HEK293 (cell line): ENCODE measurements around the gene PIAS2.
A peak's percentile ranks its signal among the peaks of the same experiment; 100 is the strongest.

Experiments
- CTCF ChIA-PET: fragments of 350-600 bp; formaldehyde crosslinking; extraction: SDS; loops from one replicate; lab custom pipeline; 2021; ENCODE audit warnings: antibody characterized with exemption; lab: Yijun Ruan, JAX
- POLR2A ChIA-PET: fragments of 300-600 bp; formaldehyde crosslinking; extraction: SDS; loops from one replicate; lab custom pipeline; 2020; ENCODE audit warnings: antibody characterized with exemption, inconsistent platforms; lab: Yijun Ruan, JAX
- H3K27ac ChIP-seq: fragments of 200-500 bp; sonication (Bioruptor generic); 2 replicates; pipeline ENCODE4 v1.5.1; 2014; ENCODE audit warnings: low read depth, low read length, control low read depth, inconsistent platforms; ENCODE audit errors: extremely low read depth
- H3K36me3 ChIP-seq, 2 experiments: fragments of 200-500 bp in 1 of 2; sonication (Bioruptor generic) in 1 of 2; 1 replicate in 1 of 2; 2 replicates in 1 of 2; pipeline ENCODE4 v1.5.1; 2014 to 2017; ENCODE audit warnings: inconsistent platforms in 2 of 2, low read length in 2 of 2; ENCODE audit not compliant: control insufficient read depth in 2 of 2, insufficient read depth in 1 of 2
- H3K4me1 ChIP-seq: fragments of 200-500 bp; sonication (Bioruptor generic); 2 replicates; pipeline ENCODE4 v1.5.1; 2014; ENCODE audit warnings: mild to moderate bottlenecking, low read length, inconsistent platforms; ENCODE audit not compliant: control insufficient read depth, insufficient read depth
- H3K4me3 ChIP-seq: 2 replicates; pipeline ENCODE4 v1.5.1; 2011; ENCODE audit warnings: low read depth, mild to moderate bottlenecking, control low read depth, low read length, moderate library complexity
- H3K9me3 ChIP-seq: fragments of 200-500 bp; sonication (Bioruptor generic); 2 replicates; pipeline ENCODE4 v1.5.1; 2014; ENCODE audit warnings: low read depth, low read length, inconsistent platforms; ENCODE audit not compliant: control insufficient read depth, insufficient read depth
- BCL11A ChIP-seq: fragments of 450-650 bp; formaldehyde crosslinking; IDR thresholded peaks from 2 replicates; pipeline ENCODE4 v1.5.1; 2016; ENCODE audit warnings: low read depth, missing biosample characterization, missing genetic modification characterization
- HIC1 ChIP-seq: fragments of 450-650 bp; formaldehyde crosslinking; IDR thresholded peaks from 2 replicates; pipeline ENCODE4 v1.5.1; 2016; ENCODE audit warnings: missing biosample characterization, missing genetic modification characterization
- KLF10 ChIP-seq: fragments of 450-650 bp; IDR thresholded peaks from 2 replicates; pipeline ENCODE4 v1.5.1; 2018; ENCODE audit warnings: missing biosample characterization, mild to moderate bottlenecking, missing genetic modification characterization
- KLF9 ChIP-seq: fragments of 450-650 bp; formaldehyde crosslinking; IDR thresholded peaks from 2 replicates; pipeline ENCODE4 v1.5.1; 2016; ENCODE audit warnings: missing biosample characterization, missing genetic modification characterization, low read depth
- PRDM1 ChIP-seq: fragments of 450-650 bp; formaldehyde crosslinking; IDR thresholded peaks from 2 replicates; pipeline ENCODE4; 2016; ENCODE audit warnings: missing biosample characterization, missing genetic modification characterization
- REPIN1 ChIP-seq: fragments of 450-650 bp; formaldehyde crosslinking; IDR thresholded peaks from 2 replicates; pipeline ENCODE4 v1.5.1; 2017; ENCODE audit warnings: missing biosample characterization, missing genetic modification characterization, low read depth
- SALL2 ChIP-seq: fragments of 450-650 bp; formaldehyde crosslinking; IDR thresholded peaks from 2 replicates; pipeline ENCODE4 v1.5.0; 2017; ENCODE audit warnings: missing biosample characterization, mild to moderate bottlenecking, missing genetic modification characterization, borderline replicate concordance
- YY2 ChIP-seq: fragments of 450-650 bp; formaldehyde crosslinking; IDR thresholded peaks from 2 replicates; pipeline ENCODE4 v1.5.1; 2016; ENCODE audit warnings: missing biosample characterization, missing genetic modification characterization
- ZBTB6 ChIP-seq: fragments of 450-650 bp; formaldehyde crosslinking; IDR thresholded peaks from 2 replicates; pipeline ENCODE4 v1.5.1; 2017; ENCODE audit warnings: missing biosample characterization, missing genetic modification characterization
- ZNF114 ChIP-seq: fragments of 450-650 bp; formaldehyde crosslinking; IDR thresholded peaks from 2 replicates; pipeline ENCODE4 v1.5.0; 2017; ENCODE audit warnings: missing biosample characterization, missing genetic modification characterization
- ZNF146 ChIP-seq: fragments of 450-650 bp; formaldehyde crosslinking; IDR thresholded peaks from 2 replicates; pipeline ENCODE4 v1.5.1; 2016; ENCODE audit warnings: missing biosample characterization, missing genetic modification characterization
- ZNF335 ChIP-seq: fragments of 450-650 bp; formaldehyde crosslinking; conservative IDR thresholded peaks from 2 replicates; pipeline ENCODE4 v1.5.1; 2016; ENCODE audit warnings: missing biosample characterization, missing genetic modification characterization
- ZNF362 ChIP-seq: fragments of 450-650 bp; formaldehyde crosslinking; IDR thresholded peaks from 2 replicates; pipeline ENCODE4 v1.5.1; 2016; ENCODE audit warnings: missing biosample characterization, missing genetic modification characterization
- ZNF488 ChIP-seq: fragments of 450-650 bp; formaldehyde crosslinking; IDR thresholded peaks from 2 replicates; pipeline ENCODE4 v1.5.1; 2016; ENCODE audit warnings: missing biosample characterization, missing genetic modification characterization
- ZNF530 ChIP-seq: fragments of 450-650 bp; formaldehyde crosslinking; IDR thresholded peaks from 2 replicates; pipeline ENCODE4 v1.5.1; 2016; ENCODE audit warnings: low read depth, missing biosample characterization, missing genetic modification characterization
- ZNF571 ChIP-seq: fragments of 450-650 bp; formaldehyde crosslinking; IDR thresholded peaks from 2 replicates; pipeline ENCODE4 v1.5.0; 2017; ENCODE audit warnings: missing biosample characterization, missing genetic modification characterization
- ZNF596 ChIP-seq: fragments of 450-650 bp; IDR thresholded peaks from 2 replicates; pipeline ENCODE4 v1.5.0; 2018; ENCODE audit warnings: missing biosample characterization, mild to moderate bottlenecking, missing genetic modification characterization, moderate library complexity
- ZNF621 ChIP-seq: fragments of 450-650 bp; formaldehyde crosslinking; IDR thresholded peaks from 2 replicates; pipeline ENCODE4 v1.5.1; 2017; ENCODE audit warnings: missing biosample characterization, missing genetic modification characterization
- ZNF670 ChIP-seq: fragments of 450-650 bp; formaldehyde crosslinking; IDR thresholded peaks from 2 replicates; pipeline ENCODE4 v1.5.1; 2016; ENCODE audit warnings: missing biosample characterization, missing genetic modification characterization, low read depth
- ZNF768 ChIP-seq: fragments of 450-650 bp; formaldehyde crosslinking; IDR thresholded peaks from 2 replicates; pipeline ENCODE4 v1.5.1; 2018; ENCODE audit warnings: missing biosample characterization, mild to moderate bottlenecking, missing genetic modification characterization
- TF ChIP-seq, protein P1 (sequence below): fragments of 450-650 bp; formaldehyde crosslinking; IDR thresholded peaks from 2 replicates; pipeline ENCODE4 v1.5.1; 2016; ENCODE audit warnings: missing biosample characterization, missing genetic modification characterization
- TF ChIP-seq, protein P2 (sequence below): IDR thresholded peaks from 2 replicates; pipeline ENCODE4 v1.6.1; 2011; ENCODE audit warnings: mild to moderate bottlenecking, low read depth, low read length, borderline replicate concordance
- TF ChIP-seq, protein P3 (sequence below): fragments of 450-650 bp; formaldehyde crosslinking; IDR thresholded peaks from 2 replicates; pipeline ENCODE4 v1.5.1; 2016; ENCODE audit warnings: missing biosample characterization, missing genetic modification characterization

PIAS2 gene

GRCh38 chr18:46899274-46899948 lies 17.9 kb downstream of the PIAS2 start:
- peaks cover 0 to 17% of the 10 kb centered on the region in 2 experiments; a peak in 1 of 3 replicates for H3K36me3 ChIP-seq
- TF ChIP-seq KLF10 (tag by site-specific recombination) (no peak), PRDM1 (peak; percentile 65), ZNF621 (tag by site-specific recombination) (no peak), ZNF146 (no peak), ZBTB6 (no peak)
- TF ChIP-seq, protein P1, sequence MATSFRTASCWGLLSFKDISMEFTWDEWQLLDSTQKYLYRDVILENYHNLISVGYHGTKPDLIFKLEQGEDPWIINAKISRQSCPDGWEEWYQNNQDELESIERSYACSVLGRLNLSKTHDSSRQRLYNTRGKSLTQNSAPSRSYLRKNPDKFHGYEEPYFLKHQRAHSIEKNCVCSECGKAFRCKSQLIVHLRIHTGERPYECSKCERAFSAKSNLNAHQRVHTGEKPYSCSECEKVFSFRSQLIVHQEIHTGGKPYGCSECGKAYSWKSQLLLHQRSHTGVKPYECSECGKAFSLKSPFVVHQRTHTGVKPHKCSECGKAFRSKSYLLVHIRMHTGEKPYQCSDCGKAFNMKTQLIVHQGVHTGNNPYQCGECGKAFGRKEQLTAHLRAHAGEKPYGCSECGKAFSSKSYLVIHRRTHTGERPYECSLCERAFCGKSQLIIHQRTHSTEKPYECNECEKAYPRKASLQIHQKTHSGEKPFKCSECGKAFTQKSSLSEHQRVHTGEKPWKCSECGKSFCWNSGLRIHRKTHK (tag by site-specific recombination), result no peak
- TF ChIP-seq, all 188 proteins: peak for 1
- POLR2A ChIA-PET, result no interaction called here
- CTCF ChIA-PET, result interaction anchor here (0.6 kb wide), 1 partner anchor 130 kb away, joined by 4 read pairs; no protein-coding TSS in a partner anchor
- H3K4me1 ChIP-seq, result peaks cover 9% of the 10 kb centered on the region
- H3K9me3 ChIP-seq, result no peaks in the 10 kb centered on the region
- no peak overlapping the region for H3K27ac ChIP-seq
- no peak overlapping the region for H3K4me3 ChIP-seq

GRCh38 chr18:46894124-46894523 lies 23.2 kb downstream of the PIAS2 start:
- H3K4me1 ChIP-seq, result peaks cover 14% of the 10 kb centered on the region
- no peaks in the 10 kb centered on the region; the same call in 1 of the 2 replicates for H3K9me3 ChIP-seq
- no peak overlapping the region for H3K27ac ChIP-seq
- H3K4me3 ChIP-seq, result no peak overlapping the region
- TF ChIP-seq, protein P1 (tag by site-specific recombination), result no peak
- no peak for TF ChIP-seq SALL2
- TF ChIP-seq HIC1 (tag by site-specific recombination), result no peak
- no peak for TF ChIP-seq ZNF335 (tag by site-specific recombination)
- TF ChIP-seq ZNF362 (tag by site-specific recombination), result no peak
- no peak for TF ChIP-seq ZNF146
- TF ChIP-seq, protein P2, sequence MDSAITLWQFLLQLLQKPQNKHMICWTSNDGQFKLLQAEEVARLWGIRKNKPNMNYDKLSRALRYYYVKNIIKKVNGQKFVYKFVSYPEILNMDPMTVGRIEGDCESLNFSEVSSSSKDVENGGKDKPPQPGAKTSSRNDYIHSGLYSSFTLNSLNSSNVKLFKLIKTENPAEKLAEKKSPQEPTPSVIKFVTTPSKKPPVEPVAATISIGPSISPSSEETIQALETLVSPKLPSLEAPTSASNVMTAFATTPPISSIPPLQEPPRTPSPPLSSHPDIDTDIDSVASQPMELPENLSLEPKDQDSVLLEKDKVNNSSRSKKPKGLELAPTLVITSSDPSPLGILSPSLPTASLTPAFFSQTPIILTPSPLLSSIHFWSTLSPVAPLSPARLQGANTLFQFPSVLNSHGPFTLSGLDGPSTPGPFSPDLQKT, result no peak
- no peak for TF ChIP-seq ZNF670 (tag by site-specific recombination)
- no peak for TF ChIP-seq REPIN1 (tag by site-specific recombination)
- no peak for TF ChIP-seq ZNF530
- TF ChIP-seq BCL11A (tag by site-specific recombination), result no peak
- no peak for TF ChIP-seq ZNF596 (tag by site-specific recombination)
- TF ChIP-seq, protein P3, sequence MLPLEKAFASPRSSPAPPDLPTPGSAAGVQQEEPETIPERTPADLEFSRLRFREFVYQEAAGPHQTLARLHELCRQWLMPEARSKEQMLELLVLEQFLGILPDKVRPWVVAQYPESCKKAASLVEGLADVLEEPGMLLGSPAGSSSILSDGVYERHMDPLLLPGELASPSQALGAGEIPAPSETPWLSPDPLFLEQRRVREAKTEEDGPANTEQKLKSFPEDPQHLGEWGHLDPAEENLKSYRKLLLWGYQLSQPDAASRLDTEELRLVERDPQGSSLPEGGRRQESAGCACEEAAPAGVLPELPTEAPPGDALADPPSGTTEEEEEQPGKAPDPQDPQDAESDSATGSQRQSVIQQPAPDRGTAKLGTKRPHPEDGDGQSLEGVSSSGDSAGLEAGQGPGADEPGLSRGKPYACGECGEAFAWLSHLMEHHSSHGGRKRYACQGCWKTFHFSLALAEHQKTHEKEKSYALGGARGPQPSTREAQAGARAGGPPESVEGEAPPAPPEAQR (tag by site-specific recombination), result no peak
- no peak for TF ChIP-seq ZNF488
- TF ChIP-seq ZNF114 (tag by site-specific recombination), result no peak
- no peak for TF ChIP-seq KLF9
- no peak for TF ChIP-seq ZNF571 (tag by site-specific recombination)
- TF ChIP-seq ZNF768 (tag by site-specific recombination), result no peak
- no peak for TF ChIP-seq YY2 (tag by site-specific recombination)
- ChIA-PET POLR2A (no interaction called here), CTCF (no interaction called here)
- H3K36me3 ChIP-seq, result peaks cover 10 to 17% of the 10 kb centered on the region in 2 experiments
